Muscle of leg (tissue), 11 donors: ENCODE measurements around the gene PTEN. TPM values are rescaled to one million over a fixed set of nuclear protein-coding genes. Genes with fewer than 3 reads are reported as not detected.

Source experiments
- DNase-seq: peaks from one replicate; pipeline ENCODE4 v3.0.0; 2013
- H3K27ac ChIP-seq: one replicate; pipeline ENCODE4 v1.5.1; 2013; ENCODE audit warnings: mild to moderate bottlenecking, low read length, control low read depth
- H3K27me3 ChIP-seq: one replicate; pipeline ENCODE4 v1.6.1; 2013; ENCODE audit warnings: low read length; ENCODE audit not compliant: control insufficient read depth, insufficient read depth
- H3K36me3 ChIP-seq: one replicate; pipeline ENCODE4 v1.6.1; 2013; ENCODE audit warnings: low read length; ENCODE audit not compliant: control insufficient read depth, insufficient read depth
- H3K4me1 ChIP-seq: one replicate; pipeline ENCODE4 v1.6.1; 2013; ENCODE audit warnings: low read length; ENCODE audit not compliant: control insufficient read depth, insufficient read depth
- H3K4me3 ChIP-seq: one replicate; pipeline ENCODE4 v1.5.1; 2013; ENCODE audit warnings: low read length, control low read depth
- H3K9me3 ChIP-seq: replicated peaks from 2 replicates; pipeline ENCODE4 v1.6.1; 2013; ENCODE audit warnings: low read depth, low read length; ENCODE audit not compliant: control insufficient read depth
- WGBS: methylation state at CpG from one replicate; pipeline ENCODE4 v1.1.5; 2013; ENCODE audit warnings: missing lambda C conversion rate; ENCODE audit not compliant: insufficient coverage; 5-methylcytosine and 5-hydroxymethylcytosine counted together
- polyA plus RNA-seq, 8 donors: library from polyadenylated mRNA; unstranded; fragments of 120-200 nt; gene quantifications; one replicate each; pipeline versions ENCODE4 v1.2.1 to v1.2.3, GENCODE V29; 2013; ENCODE audit warnings: inconsistent platforms in 1 of 8, low replicate concordance in 1 of 8; ENCODE audit not compliant: insufficient read length in 8 of 8, insufficient read depth in 1 of 8
- total RNA-seq: library from RNA; stranded (reverse); fragments of 120-200 nt; gene quantifications from one replicate; pipeline ENCODE4 v1.2.4, GENCODE V29; 2013

Gene PTEN
- total and polyA plus RNA-seq, 9 donors: 34.3 to 81.7 (median 42.6) TPM

- Histone ChIP-seq H3K4me1 (no peaks in the 10 kb centered on the region), H3K27ac (no peak overlapping the region), H3K36me3 (peaks cover 6% of the 10 kb centered on the region), H3K4me3 (no peak overlapping the region), H3K9me3 (no peaks in the 10 kb centered on the region), H3K27me3 (no peaks in the 10 kb centered on the region)
- no CpG with 5 or more reads among the region's 4 CpGs for WGBS
- DNase-seq: no peak
These were observed 67.8 kb downstream of the PTEN start for GRCh38 chr10:87930934-87931835.

- H3K27me3 ChIP-seq: no peaks in the 10 kb centered on the region
- no peak overlapping the region for H3K4me3 ChIP-seq
- no peak overlapping the region for H3K27ac ChIP-seq
- no peak for DNase-seq
- H3K9me3 ChIP-seq: no peaks in the 10 kb centered on the region
- peaks cover 5% of the 10 kb centered on the region for H3K36me3 ChIP-seq
- H3K4me1 ChIP-seq: no peaks in the 10 kb centered on the region
These were observed 68.4 kb downstream of the PTEN start for GRCh38 chr10:87931836-87932230.

- no peak overlapping the region for H3K27ac ChIP-seq
- H3K4me3 ChIP-seq: no peak overlapping the region
- H3K9me3 ChIP-seq: no peaks in the 10 kb centered on the region
- H3K4me1 ChIP-seq: no peaks in the 10 kb centered on the region
- peaks cover 8% of the 10 kb centered on the region for H3K36me3 ChIP-seq
- H3K27me3 ChIP-seq: no peaks in the 10 kb centered on the region
- DNase-seq: no peak
- 100% methylated on average over 1 of the region's 3 CpGs for WGBS
These were observed 72.1 kb downstream of the PTEN start for GRCh38 chr10:87935290-87936141.

GRCh38 chr10:87940210-87940609, 76.8 kb downstream of the PTEN start:
- H3K36me3 ChIP-seq: peaks cover 11% of the 10 kb centered on the region
- no peak overlapping the region for H3K4me3 ChIP-seq
- 100% methylated on average over 1 of the region's 6 CpGs for WGBS
- no peaks in the 10 kb centered on the region for H3K9me3 ChIP-seq
- no peaks in the 10 kb centered on the region for H3K4me1 ChIP-seq
- no peak for DNase-seq
- no peaks in the 10 kb centered on the region for H3K27me3 ChIP-seq
- no peak overlapping the region for H3K27ac ChIP-seq

GRCh38 chr10:87942884-87943527, 79.6 kb downstream of the PTEN start:
- DNase-seq: no peak
- Histone ChIP-seq H3K4me1 (no peaks in the 10 kb centered on the region), H3K36me3 (peaks cover 10% of the 10 kb centered on the region), H3K27me3 (no peaks in the 10 kb centered on the region), H3K27ac (no peak overlapping the region), H3K9me3 (no peaks in the 10 kb centered on the region), H3K4me3 (no peak overlapping the region)
- WGBS: no CpG with 5 or more reads among the region's 1 CpG

- H3K27me3 ChIP-seq: no peaks in the 10 kb centered on the region
- no peak overlapping the region for H3K27ac ChIP-seq
- DNase-seq: no peak
- no peak overlapping the region for H3K4me3 ChIP-seq
- H3K4me1 ChIP-seq: no peaks in the 10 kb centered on the region
- peaks cover 7% of the 10 kb centered on the region for H3K36me3 ChIP-seq
- no peaks in the 10 kb centered on the region for H3K9me3 ChIP-seq
- 88% methylated on average over 1 of the region's 6 CpGs for WGBS
These were observed 82.6 kb downstream of the PTEN start for GRCh38 chr10:87945984-87946383.

- Histone ChIP-seq H3K9me3 (no peaks in the 10 kb centered on the region), H3K4me1 (no peaks in the 10 kb centered on the region), H3K27me3 (no peaks in the 10 kb centered on the region), H3K36me3 (peaks cover 12% of the 10 kb centered on the region), H3K27ac (no peak overlapping the region), H3K4me3 (no peak overlapping the region)
- 0% methylated on average over 1 of the region's 2 CpGs for WGBS
- no peak for DNase-seq
These were observed 89.2 kb downstream of the PTEN start for GRCh38 chr10:87952612-87953011.

GRCh38 chr10:87956055-87956454, 92.6 kb downstream of the PTEN start:
- DNase-seq: no peak
- Histone ChIP-seq H3K4me3 (no peak overlapping the region), H3K4me1 (no peaks in the 10 kb centered on the region), H3K36me3 (peaks cover 13% of the 10 kb centered on the region), H3K9me3 (no peaks in the 10 kb centered on the region), H3K27ac (no peak overlapping the region), H3K27me3 (no peaks in the 10 kb centered on the region)

GRCh38 chr10:87957702-87958101, 94.3 kb downstream of the PTEN start:
- WGBS: no CpG with 5 or more reads among the region's 5 CpGs
- DNase-seq: no peak
- no peaks in the 10 kb centered on the region for H3K27me3 ChIP-seq

GRCh38 chr10:87960230-87960629, 96.8 kb downstream of the PTEN start:
- H3K27ac ChIP-seq: no peak overlapping the region
- DNase-seq: no peak
- H3K27me3 ChIP-seq: no peaks in the 10 kb centered on the region
- WGBS: no CpG with 5 or more reads among the region's 4 CpGs
- no peaks in the 10 kb centered on the region for H3K4me1 ChIP-seq
- H3K9me3 ChIP-seq: no peaks in the 10 kb centered on the region
- H3K4me3 ChIP-seq: no peak overlapping the region
- H3K36me3 ChIP-seq: peaks cover 14% of the 10 kb centered on the region

More at GRCh38 chr10:87957702-87958101, 94.3 kb downstream of the PTEN start:
- Histone ChIP-seq H3K9me3 (no peaks in the 10 kb centered on the region), H3K4me3 (no peak overlapping the region), H3K27ac (no peak overlapping the region), H3K36me3 (peaks cover 8% of the 10 kb centered on the region), H3K4me1 (no peaks in the 10 kb centered on the region)
